ENCODE data around the gene CD6.
"Not testable (repeated sequence)": the region's sequence is repeated elsewhere in the genome, so short reads cannot be mapped to it uniquely, and the experiment has no call there.

The CD6 gene

DNA sequence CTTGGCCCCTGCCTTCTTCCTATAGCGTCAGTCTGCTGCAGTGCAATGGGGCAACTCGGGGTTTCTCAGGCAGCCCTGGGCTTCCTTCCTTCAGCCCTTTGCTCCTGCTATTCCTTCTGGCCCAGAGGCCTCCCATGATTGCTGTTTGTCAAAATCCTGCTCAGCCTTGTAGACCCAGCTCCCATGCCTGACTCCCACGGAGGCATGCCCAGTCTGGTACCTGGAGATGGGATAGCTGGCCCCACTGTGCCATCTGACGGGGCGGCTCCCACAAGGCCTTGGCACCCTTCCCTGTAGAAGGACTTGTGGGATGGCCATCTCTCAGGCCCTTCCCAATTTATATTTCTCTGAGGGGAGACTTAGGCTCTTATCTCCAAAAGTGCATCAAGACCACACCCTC, 590 bp upstream of the CD6 start:
- Histone ChIP-seq H4K8ac (ENCODE audit: low read depth, low read length) (no peak overlapping the region), H3K9me3 (replicated peaks in 1 of 2; ENCODE audit: control insufficient read depth in 2 of 2, insufficient read depth in 1 of 2, low read depth in 1 of 2, low read length in 2 of 2) (peaks cover 0 to 2% of the 10 kb centered on the region in 2 donors), H2AK5ac (ENCODE audit: low read depth, low read length) (peak overlapping the region; percentile 60), H3K4ac (ENCODE audit: low read length) (no peak overlapping the region), H3K36me3 (replicated peaks in 1 of 2; ENCODE audit: control insufficient read depth in 2 of 2, insufficient read depth in 2 of 2, low read length in 2 of 2) (no peaks in the 10 kb centered on the region), H2BK15ac (ENCODE audit: low read length) (no peak overlapping the region), H3K4me1 (ENCODE audit: control insufficient read depth in 2 of 2, insufficient read depth in 1 of 2, low read depth in 1 of 2, low read length in 2 of 2) (peaks cover 0 to 3% of the 10 kb centered on the region in 2 donors), H2AFZ (ENCODE audit: low read length) (no peak overlapping the region), H3K14ac (ENCODE audit: low read length) (no peak overlapping the region), H2BK12ac (ENCODE audit: low read length) (no peak overlapping the region), H3K9ac (ENCODE audit: low read depth, low read length, poor library complexity) (no peak overlapping the region), H3K27ac (replicated peaks; ENCODE audit: low read length) (no peak overlapping the region), H2BK120ac (ENCODE audit: low read depth, low read length) (peak overlapping the region; percentile 73), H4K91ac (ENCODE audit: low read depth, low read length, poor library complexity) (no peak overlapping the region), H3K18ac (ENCODE audit: low read length) (no peak overlapping the region), H3K4me2 (ENCODE audit: insufficient read depth, low read length, poor library complexity, severe bottlenecking) (no peak overlapping the region), H3K79me1 (ENCODE audit: low read depth, low read length) (no peaks in the 10 kb centered on the region), H3K4me3 (ENCODE audit: low read length in 2 of 2) (no peak overlapping the region), H3K23ac (ENCODE audit: low read depth, low read length, poor library complexity) (no peak overlapping the region), H2BK5ac (ENCODE audit: low read length) (peak overlapping the region; percentile 16), H3K27me3 (ENCODE audit: control insufficient read depth in 3 of 3, insufficient read depth in 3 of 3, low read depth in 1 of 3, low read length in 3 of 3) (peaks cover 0 to 48% (median 2%) of the 10 kb centered on the region in 3 experiments)
- no CpG with 5 or more reads among the region's 5 CpGs for WGBS, 2 donors (ENCODE audit: extremely low coverage in 2 of 2, insufficient read length in 2 of 2, insufficient replicate concordance in 1 of 2)
- no peak for DNase-seq (ENCODE audit: low spot score)

DNA sequence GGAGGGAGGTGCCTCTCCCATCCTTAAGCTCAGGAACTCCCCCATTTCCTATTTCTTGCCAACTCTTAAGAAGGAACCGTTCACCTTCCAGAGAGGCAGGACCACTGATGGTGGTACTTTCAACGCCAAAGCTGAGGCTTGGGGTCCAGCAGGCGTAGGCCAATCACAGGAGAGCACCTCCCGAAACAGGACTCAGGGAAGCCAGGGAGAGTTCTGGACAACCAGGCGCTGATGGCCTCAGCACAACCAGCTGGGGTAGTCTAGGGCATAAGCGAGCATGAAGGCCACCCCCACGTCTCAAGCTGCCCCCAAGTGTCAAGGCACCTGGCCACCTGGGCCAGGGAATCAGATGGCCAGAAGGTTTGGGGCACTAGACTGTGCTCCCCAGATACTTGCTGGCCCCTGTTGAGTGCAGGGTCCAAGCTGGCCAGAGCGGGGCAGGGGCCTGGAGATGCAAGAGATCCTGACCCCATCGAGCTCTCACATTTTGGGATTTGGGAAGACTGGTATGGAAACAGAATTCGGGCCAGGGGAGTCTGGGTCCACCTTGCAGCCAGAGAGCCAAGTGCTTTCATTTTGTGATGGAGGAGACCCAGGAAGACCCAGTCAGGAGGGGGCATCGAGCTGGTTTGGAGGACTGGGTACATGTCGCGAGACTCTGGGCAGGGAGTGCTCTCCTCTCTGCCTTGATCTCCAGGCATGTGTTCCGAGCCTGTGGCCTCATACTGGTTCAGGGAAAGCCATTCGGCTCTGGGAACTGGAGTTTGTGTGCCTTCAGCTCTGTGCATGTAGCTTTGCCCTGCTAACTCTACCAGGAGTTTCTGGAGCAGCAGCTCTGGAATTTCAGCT, 926 bp downstream of the CD6 start:
- peak overlapping the region; percentile 6 for H3K23ac ChIP-seq (ENCODE audit: low read depth, low read length, poor library complexity)
- WGBS, 2 donors (ENCODE audit: extremely low coverage in 2 of 2, insufficient read length in 2 of 2, insufficient replicate concordance in 1 of 2), result no CpG with 5 or more reads among the region's 15 CpGs
- H2BK15ac ChIP-seq (ENCODE audit: low read length), result no peak overlapping the region
- no peaks in the 10 kb centered on the region for H3K36me3 ChIP-seq (replicated peaks in 1 of 2; ENCODE audit: control insufficient read depth in 2 of 2, insufficient read depth in 2 of 2, low read length in 2 of 2)
- no peak overlapping the region for H2BK5ac ChIP-seq (ENCODE audit: low read length)
- no peak overlapping the region for H2AK5ac ChIP-seq (ENCODE audit: low read depth, low read length)
- H2BK120ac ChIP-seq (ENCODE audit: low read depth, low read length), result no peak overlapping the region
- H4K91ac ChIP-seq (ENCODE audit: low read depth, low read length, poor library complexity), result peak overlapping the region; percentile 20
- H3K4me2 ChIP-seq (ENCODE audit: insufficient read depth, low read length, poor library complexity, severe bottlenecking), result no peak overlapping the region
- no peak overlapping the region for H4K8ac ChIP-seq (ENCODE audit: low read depth, low read length)
- no peak overlapping the region for H3K27ac ChIP-seq (replicated peaks; ENCODE audit: low read length)
- DNase-seq (ENCODE audit: low spot score), result no peak
- no peak overlapping the region for H2BK12ac ChIP-seq (ENCODE audit: low read length)
- H3K9ac ChIP-seq (ENCODE audit: low read depth, low read length, poor library complexity), result no peak overlapping the region
- H3K9me3 ChIP-seq (replicated peaks in 1 of 2; ENCODE audit: control insufficient read depth in 2 of 2, insufficient read depth in 1 of 2, low read depth in 1 of 2, low read length in 2 of 2), result no peaks in the 10 kb centered on the region
- peaks cover 0 to 40% (median 0%) of the 10 kb centered on the region in 3 experiments for H3K27me3 ChIP-seq (ENCODE audit: control insufficient read depth in 3 of 3, insufficient read depth in 3 of 3, low read depth in 1 of 3, low read length in 3 of 3)
- no peak overlapping the region for H2AFZ ChIP-seq (ENCODE audit: low read length)
- no peak overlapping the region for H3K14ac ChIP-seq (ENCODE audit: low read length)
- no peak overlapping the region for H3K4ac ChIP-seq (ENCODE audit: low read length)
- H3K18ac ChIP-seq (ENCODE audit: low read length), result peak overlapping the region; percentile 8
- H3K79me1 ChIP-seq (ENCODE audit: low read depth, low read length), result no peaks in the 10 kb centered on the region
- H3K4me1 ChIP-seq (ENCODE audit: control insufficient read depth in 2 of 2, insufficient read depth in 1 of 2, low read depth in 1 of 2, low read length in 2 of 2), result peaks cover 0 to 3% of the 10 kb centered on the region in 2 donors
- H3K4me3 ChIP-seq (ENCODE audit: low read length in 2 of 2), result peak overlapping the region in 1 of 2 donors; percentile 9

DNA sequence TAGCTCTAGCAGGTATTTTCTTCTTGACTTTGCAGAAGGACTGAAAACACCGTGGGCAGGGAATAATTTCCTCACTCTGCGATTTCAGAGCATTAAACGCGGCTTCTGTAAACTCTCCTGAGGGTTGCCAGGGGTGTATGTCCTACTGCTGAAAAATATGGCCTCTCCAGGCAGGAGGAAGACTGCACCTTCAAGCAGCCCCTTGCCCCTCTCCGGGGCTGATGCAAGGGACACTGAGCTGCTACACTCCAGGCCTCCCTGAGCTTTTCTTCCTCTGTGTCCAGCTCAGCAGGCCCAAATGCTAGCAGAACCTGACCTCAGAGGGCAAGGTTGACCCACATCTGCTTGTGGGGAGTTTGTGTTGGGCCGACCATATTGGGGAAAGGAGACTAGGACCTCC, 2.2 kb downstream of the CD6 start:
- no peak overlapping the region for H3K4me3 ChIP-seq (ENCODE audit: low read length in 2 of 2)
- H3K9ac ChIP-seq (ENCODE audit: low read depth, low read length, poor library complexity), result no peak overlapping the region
- no peaks in the 10 kb centered on the region for H3K9me3 ChIP-seq (replicated peaks in 1 of 2; ENCODE audit: control insufficient read depth in 2 of 2, insufficient read depth in 1 of 2, low read depth in 1 of 2, low read length in 2 of 2)
- peaks cover 0 to 40% (median 0%) of the 10 kb centered on the region in 3 experiments for H3K27me3 ChIP-seq (ENCODE audit: control insufficient read depth in 3 of 3, insufficient read depth in 3 of 3, low read depth in 1 of 3, low read length in 3 of 3)
- no peak for DNase-seq (ENCODE audit: low spot score)
- H3K23ac ChIP-seq (ENCODE audit: low read depth, low read length, poor library complexity), result no peak overlapping the region
- no CpG with 5 or more reads among the region's 6 CpGs for WGBS, 2 donors (ENCODE audit: extremely low coverage in 2 of 2, insufficient read length in 2 of 2, insufficient replicate concordance in 1 of 2)
- no peak overlapping the region for H3K27ac ChIP-seq (replicated peaks; ENCODE audit: low read length)
- no peak overlapping the region for H2BK12ac ChIP-seq (ENCODE audit: low read length)
- no peak overlapping the region for H3K4ac ChIP-seq (ENCODE audit: low read length)
- no peak overlapping the region for H3K4me2 ChIP-seq (ENCODE audit: insufficient read depth, low read length, poor library complexity, severe bottlenecking)
- no peaks in the 10 kb centered on the region for H3K36me3 ChIP-seq (replicated peaks in 1 of 2; ENCODE audit: control insufficient read depth in 2 of 2, insufficient read depth in 2 of 2, low read length in 2 of 2)
- no peak overlapping the region for H3K14ac ChIP-seq (ENCODE audit: low read length)
- no peak overlapping the region for H2BK15ac ChIP-seq (ENCODE audit: low read length)
- H3K4me1 ChIP-seq (ENCODE audit: control insufficient read depth in 2 of 2, insufficient read depth in 1 of 2, low read depth in 1 of 2, low read length in 2 of 2), result peaks cover 0 to 3% of the 10 kb centered on the region in 2 donors
- H2AK5ac ChIP-seq (ENCODE audit: low read depth, low read length), result no peak overlapping the region
- H2BK120ac ChIP-seq (ENCODE audit: low read depth, low read length), result no peak overlapping the region
- H4K8ac ChIP-seq (ENCODE audit: low read depth, low read length), result no peak overlapping the region
- H3K79me1 ChIP-seq (ENCODE audit: low read depth, low read length), result no peaks in the 10 kb centered on the region
- peak overlapping the region; percentile 15 for H3K18ac ChIP-seq (ENCODE audit: low read length)
- H2BK5ac ChIP-seq (ENCODE audit: low read length), result no peak overlapping the region
- no peak overlapping the region for H4K91ac ChIP-seq (ENCODE audit: low read depth, low read length, poor library complexity)
- peak overlapping the region; percentile 2 for H2AFZ ChIP-seq (ENCODE audit: low read length)

DNA sequence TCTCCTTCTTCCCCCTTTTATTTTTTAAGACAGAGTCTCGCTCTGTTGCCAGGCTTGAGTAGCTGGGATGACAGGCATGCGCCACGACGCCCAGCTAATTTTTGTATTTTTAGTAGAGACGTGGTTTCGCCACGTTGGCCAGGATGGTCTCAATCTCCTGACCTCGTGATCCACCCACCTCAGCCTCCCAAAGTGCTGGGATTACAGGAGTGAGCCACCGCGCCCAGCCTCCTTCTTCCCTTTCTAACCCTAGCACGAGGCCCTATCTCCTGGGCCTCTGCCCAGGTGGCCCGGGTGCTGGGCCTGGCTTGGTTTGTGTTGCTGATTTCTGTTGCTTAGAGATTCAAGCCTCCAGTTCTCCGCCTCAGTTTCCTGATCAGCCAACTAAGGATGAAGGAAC, 2.8 kb downstream of the CD6 start:
- H4K91ac ChIP-seq (ENCODE audit: low read depth, low read length, poor library complexity); H3K14ac ChIP-seq (ENCODE audit: low read length); H4K8ac ChIP-seq (ENCODE audit: low read depth, low read length); H3K4me2 ChIP-seq (ENCODE audit: insufficient read depth, low read length, poor library complexity, severe bottlenecking); H3K36me3 ChIP-seq (replicated peaks in 1 of 2; ENCODE audit: control insufficient read depth in 2 of 2, insufficient read depth in 2 of 2, low read length in 2 of 2); H3K27ac ChIP-seq (replicated peaks; ENCODE audit: low read length); H3K4me1 ChIP-seq (ENCODE audit: control insufficient read depth in 2 of 2, insufficient read depth in 1 of 2, low read depth in 1 of 2, low read length in 2 of 2); H2AFZ ChIP-seq (ENCODE audit: low read length); H2BK5ac ChIP-seq (ENCODE audit: low read length); H3K23ac ChIP-seq (ENCODE audit: low read depth, low read length, poor library complexity); H2BK120ac ChIP-seq (ENCODE audit: low read depth, low read length); H3K4me3 ChIP-seq (ENCODE audit: low read length in 2 of 2); DNase-seq (ENCODE audit: low spot score); H3K4ac ChIP-seq (ENCODE audit: low read length); H3K9ac ChIP-seq (ENCODE audit: low read depth, low read length, poor library complexity); H2AK5ac ChIP-seq (ENCODE audit: low read depth, low read length); H3K9me3 ChIP-seq (replicated peaks in 1 of 2; ENCODE audit: control insufficient read depth in 2 of 2, insufficient read depth in 1 of 2, low read depth in 1 of 2, low read length in 2 of 2); H2BK12ac ChIP-seq (ENCODE audit: low read length); H2BK15ac ChIP-seq (ENCODE audit: low read length); H3K79me1 ChIP-seq (ENCODE audit: low read depth, low read length): not testable (repeated sequence)
- Histone ChIP-seq H3K18ac (ENCODE audit: low read length) (peak overlapping the region; percentile 20), H3K27me3 (ENCODE audit: control insufficient read depth in 3 of 3, insufficient read depth in 3 of 3, low read depth in 1 of 3, low read length in 3 of 3) (peaks cover 0 to 43% (median 0%) of the 10 kb centered on the region in 3 experiments)
- WGBS, 2 donors (ENCODE audit: extremely low coverage in 2 of 2, insufficient read length in 2 of 2, insufficient replicate concordance in 1 of 2), result no CpG with 5 or more reads among the region's 13 CpGs

All from neuronal stem cell (in vitro differentiated cells).